Endodermal cell (in vitro differentiated cells): Measurements from ENCODE around the gene ZNF14. TPM values are rescaled to one million over a fixed set of nuclear protein-coding genes. Genes with fewer than 3 reads are reported as not detected.

ENCODE experiments used
- DNase-seq: peaks from one replicate; pipeline ENCODE4 v3.0.0-alpha.2; 2017
- H3K27ac ChIP-seq: 2 replicates; pipeline ENCODE4 v1.5.1; 2013; ENCODE audit warnings: mild to moderate bottlenecking, low read depth, low read length, moderate library complexity
- H3K27me3 ChIP-seq: 2 replicates; pipeline ENCODE4 v1.6.1; 2013; ENCODE audit warnings: mild to moderate bottlenecking, low read length, moderate library complexity; ENCODE audit not compliant: insufficient read depth, control insufficient read depth, poor library complexity, severe bottlenecking
- H3K36me3 ChIP-seq: 2 replicates; pipeline ENCODE4 v1.7.0; 2013; ENCODE audit warnings: mild to moderate bottlenecking, low read length, moderate library complexity; ENCODE audit not compliant: control insufficient read depth, insufficient read depth
- H3K4me1 ChIP-seq: one replicate; pipeline ENCODE4 v1.7.0; 2013; ENCODE audit warnings: low read length; ENCODE audit not compliant: control insufficient read depth, insufficient read depth
- H3K4me3 ChIP-seq: 2 replicates; pipeline ENCODE4 v1.5.1; 2013; ENCODE audit warnings: mild to moderate bottlenecking, low read length, moderate library complexity
- H3K9ac ChIP-seq: 2 replicates; pipeline ENCODE4 v1.6.1; 2013; ENCODE audit warnings: mild to moderate bottlenecking, low read length, moderate library complexity; ENCODE audit not compliant: poor library complexity, severe bottlenecking; ENCODE audit errors: extremely low read depth
- H3K9me3 ChIP-seq: 2 replicates; pipeline ENCODE4 v1.6.1; 2013; ENCODE audit warnings: mild to moderate bottlenecking, low read length, moderate library complexity; ENCODE audit not compliant: control insufficient read depth
- H3K27ac Mint-ChIP-seq: 2 replicates; pipeline ENCODE4 v1.8.0; 2020; ENCODE audit warnings: mixed read lengths
- H3K27me3 Mint-ChIP-seq: 2 replicates; pipeline ENCODE4 v1.8.0; 2021; ENCODE audit warnings: mild to moderate bottlenecking, mixed read lengths; ENCODE audit not compliant: insufficient read depth
- H3K36me3 Mint-ChIP-seq: 2 replicates; pipeline ENCODE4 v1.8.0; 2020; ENCODE audit warnings: low read depth, mixed read lengths
- H3K4me1 Mint-ChIP-seq: 2 replicates; pipeline ENCODE4 v1.8.0; 2020; ENCODE audit warnings: mixed read lengths
- H3K4me3 Mint-ChIP-seq: 2 replicates; pipeline ENCODE4 v1.8.0; 2020; ENCODE audit warnings: mild to moderate bottlenecking, moderate library complexity, mixed read lengths
- H3K9me3 Mint-ChIP-seq: 2 replicates; pipeline ENCODE4 v1.8.0; 2020; ENCODE audit warnings: mild to moderate bottlenecking, mixed read lengths
- CTCF ChIP-seq: fragments of 200-600 bp; sonication (generic); conservative IDR thresholded peaks from 2 replicates; pipeline ENCODE4 v1.5.0; 2021; ENCODE audit warnings: antibody characterized with exemption, mild to moderate bottlenecking
- WGBS, 2 experiments: methylation state at CpG; one replicate each; pipeline versions ENCODE4 v1.1.5 to v1.1.7; 2013; ENCODE audit warnings: missing lambda C conversion rate in 2 of 2, mixed read lengths in 1 of 2; ENCODE audit not compliant: insufficient coverage in 1 of 2, insufficient read length in 1 of 2; 5-methylcytosine and 5-hydroxymethylcytosine counted together
- total RNA-seq, 2 donors: library from RNA; stranded (reverse); fragmentation: NEBNext Ultra II Directional in 1 of 2; extraction: Animal tissue kit (Norgen Biotek cat#: 25700) in 1 of 2; gene quantifications; 2 replicates in 1 of 2; 3 replicates in 1 of 2; pipeline ENCODE4 v1.2.1, GENCODE V29; 2021

Gene ZNF14
- total RNA-seq, 2 donors from 2014 or later, result 7.8 to 8.7 TPM

GRCh38 chr19:19711934-19712828, 20.7 kb downstream of the ZNF14 start:
- H3K4me1 Mint-ChIP-seq, result no peaks in the 10 kb centered on the region

GRCh38 chr19:19711306-19711933, 21.5 kb downstream of the ZNF14 start:
- Mint-ChIP-seq H3K27ac (no peak overlapping the region), H3K36me3 (peaks cover 89% of the 10 kb centered on the region), H3K9me3 (peaks cover 99% of the 10 kb centered on the region), H3K4me1 (no peaks in the 10 kb centered on the region), H3K4me3 (no peak overlapping the region), H3K27me3 (peaks cover 2% of the 10 kb centered on the region)
- Histone ChIP-seq H3K4me1 (no peaks in the 10 kb centered on the region), H3K9ac (no peak overlapping the region), H3K36me3 (peaks cover 53% of the 10 kb centered on the region), H3K4me3 (peak overlapping the region; percentile 75), H3K27ac (no peak overlapping the region), H3K27me3 (no peaks in the 10 kb centered on the region), H3K9me3 (peaks cover 96% of the 10 kb centered on the region)
- no peak for TF ChIP-seq CTCF
- 94 to 95% methylated on average over 12 to 14 of the region's 14 CpGs for whole genome bisulfite sequencing, 2 experiments
- DNase-seq, result no peak

More at GRCh38 chr19:19711934-19712828, 20.7 kb downstream of the ZNF14 start:
- H3K36me3 ChIP-seq, result peaks cover 60% of the 10 kb centered on the region
- H3K27ac ChIP-seq, result no peak overlapping the region
- H3K9ac ChIP-seq, result no peak overlapping the region
- H3K4me3 Mint-ChIP-seq, result no peak overlapping the region
- no peak for TF ChIP-seq CTCF
- no peak overlapping the region for H3K27ac Mint-ChIP-seq
- H3K27me3 ChIP-seq, result no peaks in the 10 kb centered on the region
- DNase-seq, result no peak
- H3K9me3 ChIP-seq, result peaks cover 98% of the 10 kb centered on the region
- peak overlapping the region; percentile 75 for H3K4me3 ChIP-seq
- H3K27me3 Mint-ChIP-seq, result no peaks in the 10 kb centered on the region
- peaks cover 99% of the 10 kb centered on the region for H3K9me3 Mint-ChIP-seq
- WGBS, 2 experiments, result 93 to 94% methylated on average over 8 to 10 of the region's 10 CpGs
- no peaks in the 10 kb centered on the region for H3K4me1 ChIP-seq
- H3K36me3 Mint-ChIP-seq, result peaks cover 92% of the 10 kb centered on the region

DNA sequence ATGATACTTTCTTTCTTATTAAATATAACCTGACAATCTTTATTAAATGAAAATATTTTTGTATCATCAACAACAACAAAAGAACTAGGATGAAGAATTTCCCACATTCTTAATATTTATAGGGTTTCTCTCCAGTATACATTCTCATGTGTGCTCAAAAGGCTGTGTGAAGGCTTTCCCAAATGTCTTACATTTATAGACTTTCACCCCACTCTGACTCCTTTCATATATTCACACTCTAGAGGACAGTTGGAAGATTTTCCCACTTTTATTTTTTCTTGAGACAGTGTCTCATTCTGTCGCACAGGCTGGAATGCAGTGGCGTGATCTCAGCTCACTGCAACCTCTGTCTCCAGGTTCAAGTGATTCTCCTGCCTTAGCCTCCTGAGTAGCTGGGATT, 22.4 kb downstream of the ZNF14 start:
- Histone ChIP-seq H3K27ac (no peak overlapping the region), H3K4me1 (no peaks in the 10 kb centered on the region), H3K27me3 (no peaks in the 10 kb centered on the region), H3K4me3 (peak overlapping the region; percentile 75), H3K9me3 (peaks cover 87% of the 10 kb centered on the region), H3K9ac (no peak overlapping the region), H3K36me3 (peaks cover 52% of the 10 kb centered on the region)
- DNase-seq, result no peak
- peaks cover 86% of the 10 kb centered on the region for H3K36me3 Mint-ChIP-seq
- H3K27ac Mint-ChIP-seq, result no peak overlapping the region
- no peak for TF ChIP-seq CTCF
- H3K4me3 Mint-ChIP-seq, result no peak overlapping the region
- H3K27me3 Mint-ChIP-seq, result peaks cover 2% of the 10 kb centered on the region
- 74 to 100% methylated on average over 2 of the region's 2 CpGs for WGBS, 2 experiments
- no peaks in the 10 kb centered on the region for H3K4me1 Mint-ChIP-seq
- peaks cover 97% of the 10 kb centered on the region for H3K9me3 Mint-ChIP-seq
